Upper lobe of left lung (tissue), 4 donors: Measurements from ENCODE around the gene SMAD6.

Experiments
- CTCF ChIP-seq, 6 experiments: fragments of 450-650 bp in 4 of 6; fragments of 200-600 bp in 2 of 6; sonication (generic) in 2 of 6; IDR thresholded peaks; one replicate each; pipeline ENCODE4 v1.5.1; 2016 to 2019; ENCODE audit warnings: antibody characterized with exemption in 6 of 6
- EP300 ChIP-seq, 4 donors: sonication (generic); formaldehyde crosslinking; IDR thresholded peaks; one replicate each; pipeline ENCODE4 v1.5.1; 2017; ENCODE audit warnings: antibody characterized with exemption in 4 of 4, control low read depth in 2 of 4
- POLR2A ChIP-seq, 4 donors: fragments of 450-650 bp; IDR thresholded peaks; one replicate each; pipeline ENCODE4 v1.5.1; 2016 to 2017; ENCODE audit warnings: antibody characterized with exemption in 4 of 4, mild to moderate bottlenecking in 2 of 4
- POLR2AphosphoS5 ChIP-seq, 2 donors: sonication (generic); formaldehyde crosslinking; IDR thresholded peaks; one replicate each; pipeline ENCODE4 v1.5.1; 2017; ENCODE audit warnings: antibody characterized with exemption in 2 of 2

GRCh38 chr15:66659384-66659783 lies 42.7 kb upstream of the SMAD6 start:
- TF ChIP-seq POLR2A (IDR thresholded peaks at IDR 0.05) (no peak), CTCF (IDR thresholded peaks at IDR 0.05) (no peak), EP300 (IDR thresholded peaks at IDR 0.05) (no peak), POLR2AphosphoS5 (IDR thresholded peaks at IDR 0.05) (no peak)
